PC-9 (cell line): ENCODE results near the gene MYO5B. TPM values are rescaled to one million over a fixed set of nuclear protein-coding genes. Genes with fewer than 3 reads are reported as not detected.

Experiments used
- BruUV-seq: library from RNA; stranded (reverse); fragments of 400-500 nt; replicated peaks from 2 replicates; lab custom pipeline; 2021; lab: Mats Ljungman, UMichigan
- CTCF ChIA-PET: fragments of 300-600 bp; sonication (Branson Sonifier 250); formaldehyde crosslinking; loops from one replicate; lab custom pipeline; 2022; ENCODE audit warnings: antibody characterized with exemption; lab: Charles Lee
- POLR2A ChIA-PET: fragments of 300-600 bp; sonication (Branson Sonifier 250); formaldehyde crosslinking; loops from one replicate; lab custom pipeline; 2022; ENCODE audit warnings: antibody characterized with exemption; ENCODE audit not compliant: unreplicated experiment; lab: Charles Lee
- DNase-seq, 2 experiments: peaks; one replicate each; pipeline versions ENCODE4 v3.0.0 to v3.0.0-alpha.2; 2015 to 2022; ENCODE audit warnings: mixed read lengths in 1 of 2
- H2AFZ ChIP-seq: fragments of 200-600 bp; sonication (generic); 2 replicates; pipeline ENCODE4 v1.8.1; 2017; ENCODE audit warnings: antibody characterized with exemption
- H3F3A ChIP-seq: fragments of 200-600 bp; sonication (generic); 2 replicates; pipeline ENCODE4 v1.8.1; 2017; ENCODE audit warnings: antibody characterized with exemption, mild to moderate bottlenecking, low read depth; ENCODE audit not compliant: insufficient read depth
- H3K27ac ChIP-seq: fragments of 200-600 bp; sonication (generic); 2 replicates; pipeline ENCODE4 v1.6.1; 2016; ENCODE audit warnings: mixed run types
- H3K27me3 ChIP-seq: fragments of 200-600 bp; sonication (generic); 2 replicates; pipeline ENCODE4 v1.6.1; 2016; ENCODE audit warnings: low read depth, mixed run types; ENCODE audit not compliant: insufficient read depth
- H3K36me3 ChIP-seq: fragments of 200-600 bp; sonication (generic); 2 replicates; pipeline ENCODE4 v1.6.1; 2016; ENCODE audit warnings: low read depth, mixed run types
- H3K4me1 ChIP-seq: fragments of 200-600 bp; sonication (generic); replicated peaks from 2 replicates; pipeline ENCODE4 v1.6.1; 2016; ENCODE audit warnings: mixed run types; ENCODE audit not compliant: insufficient read depth
- H3K4me2 ChIP-seq: fragments of 200-600 bp; sonication (generic); 2 replicates; pipeline ENCODE4 v1.6.1; 2017; ENCODE audit warnings: mixed run types
- H3K4me3 ChIP-seq: fragments of 200-600 bp; sonication (generic); 2 replicates; pipeline ENCODE4 v1.6.1; 2016; ENCODE audit warnings: mixed run types
- H3K79me2 ChIP-seq: fragments of 200-600 bp; sonication (generic); 2 replicates; pipeline ENCODE4 v1.6.1; 2017; ENCODE audit warnings: low read depth, mixed run types
- H3K9me2 ChIP-seq: fragments of 200-600 bp; sonication (generic); 2 replicates; pipeline ENCODE4 v1.8.1; 2017; ENCODE audit warnings: mild to moderate bottlenecking; ENCODE audit not compliant: insufficient read depth
- H3K9me3 ChIP-seq: fragments of 200-600 bp; sonication (generic); 2 replicates; pipeline ENCODE4 v1.8.1; 2016; ENCODE audit warnings: low read depth; ENCODE audit not compliant: insufficient read depth
- H4K20me1 ChIP-seq: fragments of 200-600 bp; sonication (generic); 2 replicates; pipeline ENCODE4 v1.8.1; 2017; ENCODE audit not compliant: insufficient read depth
- CTCF ChIP-seq: fragments of 200-600 bp; sonication (generic); conservative IDR thresholded peaks from 2 replicates; pipeline ENCODE4 v1.6.1; 2017; ENCODE audit warnings: mixed run types, antibody characterized with exemption, mild to moderate bottlenecking, moderate library complexity
- EZH2 ChIP-seq: fragments of 200-600 bp; sonication (generic); IDR thresholded peaks from 2 replicates; pipeline ENCODE4 v1.8.0; 2017; ENCODE audit warnings: antibody characterized with exemption, low read depth
- intact Hi-C: fragments of 100-400 bp; cut with micrococcal nuclease; formaldehyde crosslinking; loops from one replicate; pipeline ENCODE4 v1.10.0; 2022; ENCODE audit not compliant: unreplicated experiment
- total RNA-seq: library from RNA; stranded (reverse); gene quantifications from 2 replicates; pipeline ENCODE4 v1.2.3, GENCODE V29; 2021

Gene MYO5B
- total RNA-seq, 1 experiment from 2014 or later = 25.4 TPM

DNA sequence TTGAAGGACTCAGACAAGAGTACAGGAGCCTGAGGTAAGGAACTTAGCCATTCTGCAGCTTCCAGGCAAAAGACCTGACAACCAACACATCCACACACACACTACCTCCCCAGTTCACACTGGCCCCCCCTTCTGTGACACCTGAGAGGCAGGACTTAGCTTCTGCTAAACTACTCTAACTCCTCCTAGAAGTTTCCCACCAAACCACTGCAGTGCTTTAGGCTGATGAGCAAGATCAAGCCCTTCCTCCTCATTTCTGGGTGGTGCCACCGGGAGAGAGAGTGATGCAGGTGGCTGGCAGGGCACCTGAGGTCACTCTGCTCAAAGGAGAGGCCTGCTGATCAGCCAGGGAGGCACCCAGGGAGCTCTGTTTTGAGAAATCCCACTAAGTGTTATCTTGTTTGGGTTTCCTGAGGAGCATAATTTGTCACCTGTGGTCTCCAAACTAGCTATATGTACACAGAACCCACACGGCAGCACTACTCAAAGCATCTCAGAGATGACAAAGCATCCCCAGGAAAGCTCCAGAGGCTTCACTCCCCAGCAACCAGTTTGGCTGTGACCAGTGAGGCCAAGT lies 188.4 kb downstream of the MYO5B start:
- no TSS peak for BruUV-seq
- Histone ChIP-seq H3K4me2 (no peak overlapping the region), H2AFZ (no peak overlapping the region), H3K27ac (no peak overlapping the region), H3K36me3 (no peaks in the 10 kb centered on the region), H3K4me1 (peaks cover 11% of the 10 kb centered on the region), H3K4me3 (no peak overlapping the region), H3K9me3 (no peaks in the 10 kb centered on the region), H3K79me2 (no peaks in the 10 kb centered on the region), H3K27me3 (no peaks in the 10 kb centered on the region), H3K9me2 (no peaks in the 10 kb centered on the region), H4K20me1 (no peaks in the 10 kb centered on the region), H3F3A (no peaks in the 10 kb centered on the region)
- TF ChIP-seq CTCF (no peak), EZH2 (no peak)
- ChIA-PET CTCF (interaction anchor here (1.2 kb wide), 1 partner anchor 197 kb away, joined by 3 read pairs; no protein-coding TSS in a partner anchor), POLR2A (no interaction called here)
- intact Hi-C loops = no loop called here
- DNase-seq = peak in 1 of 2 experiments; percentile 44

DNA sequence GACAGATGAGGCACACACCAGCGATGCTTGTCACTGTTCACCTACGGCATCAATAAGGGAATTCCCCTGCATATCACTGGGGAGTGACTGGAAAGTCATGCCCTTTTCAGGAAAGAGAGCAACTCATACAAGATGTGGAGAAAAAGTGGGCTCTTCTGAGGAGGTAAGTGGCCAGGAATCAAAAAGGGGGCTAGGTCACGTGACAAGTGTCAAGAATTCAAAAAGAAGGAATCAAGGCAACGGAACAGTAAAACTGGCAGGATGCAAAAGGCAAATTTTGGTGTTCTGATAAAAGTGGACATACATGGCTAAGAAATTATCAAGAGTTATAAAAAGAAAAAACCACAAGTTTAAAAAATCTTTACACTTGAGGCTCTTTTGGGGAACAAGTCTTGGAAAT lies 190.9 kb downstream of the MYO5B start:
- Histone ChIP-seq H2AFZ (no peak overlapping the region), H3K79me2 (no peaks in the 10 kb centered on the region), H3K9me3 (no peaks in the 10 kb centered on the region), H3K27ac (no peak overlapping the region), H3F3A (no peaks in the 10 kb centered on the region), H3K4me2 (no peak overlapping the region), H3K4me1 (peaks cover 11% of the 10 kb centered on the region), H4K20me1 (no peaks in the 10 kb centered on the region), H3K36me3 (no peaks in the 10 kb centered on the region), H3K27me3 (no peaks in the 10 kb centered on the region), H3K9me2 (no peaks in the 10 kb centered on the region), H3K4me3 (no peak overlapping the region)
- POLR2A ChIA-PET = no interaction called here
- DNase-seq = no peak
- no TSS peak for BruUV-seq
- CTCF ChIA-PET = no interaction called here
- intact Hi-C loops = no loop called here
- TF ChIP-seq EZH2 = no peak
- TF ChIP-seq CTCF = no peak

- TF ChIP-seq CTCF = no peak
- no peak for TF ChIP-seq EZH2
- Histone ChIP-seq H3K27ac (no peak overlapping the region), H3K4me3 (no peak overlapping the region), H4K20me1 (no peaks in the 10 kb centered on the region), H3K9me2 (no peaks in the 10 kb centered on the region), H3K27me3 (no peaks in the 10 kb centered on the region), H3K79me2 (no peaks in the 10 kb centered on the region), H3K9me3 (no peaks in the 10 kb centered on the region), H3F3A (no peaks in the 10 kb centered on the region), H3K36me3 (no peaks in the 10 kb centered on the region), H3K4me2 (no peak overlapping the region), H3K4me1 (peaks cover 11% of the 10 kb centered on the region), H2AFZ (no peak overlapping the region)
- BruUV-seq = no TSS peak
- POLR2A ChIA-PET = no interaction called here
- intact Hi-C loops = no loop called here
- no peak for DNase-seq
- CTCF ChIA-PET = no interaction called here
Observed at GRCh38 chr18:50002781-50003180, 192.2 kb downstream of the MYO5B start.
